HepG2 (cell line): ENCODE results near the gene HBQ1. TPM values are rescaled to one million over a fixed set of nuclear protein-coding genes. Genes with fewer than 3 reads are reported as not detected.

Experiments
- ATAC-seq: fragments of 200-7000 bp; cut with Tn5 transposase; 3 replicates; pipeline ENCODE4 v1.9.1; 2020; ENCODE audit warnings: mild to moderate bottlenecking, moderate library complexity
- BruUV-seq: library from RNA; stranded (reverse); fragments of 400-500 nt; replicated peaks from 2 replicates; lab custom pipeline; 2021; lab: Mats Ljungman, UMichigan
- CTCF ChIA-PET: fragments of 300-600 bp; formaldehyde crosslinking; extraction: SDS; loops from one replicate; lab custom pipeline; 2021; ENCODE audit warnings: low total read pairs, inconsistent platforms, low intra/inter-chr PET ratio; lab: Yijun Ruan, JAX
- POLR2A ChIA-PET: fragments of 350-600 bp; sonication (Branson Sonifier 250); formaldehyde crosslinking; loops from one replicate; lab custom pipeline; 2020; ENCODE audit warnings: antibody characterized with exemption, inconsistent platforms; lab: Yijun Ruan, JAX
- DNase-seq: peaks from one replicate; pipeline ENCODE4 v3.0.0-alpha.2; 2015; ENCODE audit warnings: low spot score
- FAIRE-seq: peaks from 3 replicates; lab custom pipeline; 2011; peaks lifted over from hg19 to GRCh38; lab: Jason Lieb, UNC
- H2AFZ ChIP-seq: one replicate; pipeline ENCODE4 v1.6.1; 2011; ENCODE audit warnings: low read length, inconsistent platforms
- H3K27ac ChIP-seq: fragments of 300-600 bp; 3 replicates; pipeline ENCODE4 v1.8.0; 2011; ENCODE audit warnings: mixed run types, mild to moderate bottlenecking, mixed read lengths, low read length, inconsistent platforms; ENCODE audit not compliant: insufficient read depth; ENCODE audit errors: extremely low read length
- H3K27me3 ChIP-seq, 2 experiments: fragments of 200-600 bp in 1 of 2; 2 replicates in 1 of 2; 3 replicates in 1 of 2; pipeline versions ENCODE4 v1.6.0 to v1.8.0; 2011; ENCODE audit warnings: low read length in 2 of 2, mild to moderate bottlenecking in 2 of 2, moderate library complexity in 2 of 2, inconsistent platforms in 1 of 2; ENCODE audit not compliant: insufficient read depth in 2 of 2, control insufficient read depth in 1 of 2
- H3K36me3 ChIP-seq, 2 experiments: fragments of 200-600 bp in 1 of 2; replicated peaks in 1 of 2; 2 replicates in 1 of 2; 3 replicates in 1 of 2; pipeline versions ENCODE4 v1.5.1 to v1.8.0; 2011; ENCODE audit warnings: low read length in 2 of 2, inconsistent platforms in 1 of 2; ENCODE audit not compliant: insufficient read depth in 2 of 2, control insufficient read depth in 1 of 2
- H3K4me1 ChIP-seq: 2 replicates; pipeline ENCODE4 v1.5.1; 2012; ENCODE audit warnings: low read length, inconsistent platforms; ENCODE audit not compliant: insufficient read depth
- H3K4me2 ChIP-seq: 2 replicates; pipeline ENCODE4 v1.6.0; 2011; ENCODE audit warnings: low read depth, low read length, inconsistent platforms
- H3K4me3 ChIP-seq, 3 experiments: fragments of 200-600 bp in 1 of 3; sonication (generic), shearing (Covaris generic) in 1 of 3; replicated peaks in 1 of 3; 2 replicates each; pipeline ENCODE4 v1.5.1; 2011 to 2016; ENCODE audit warnings: low read length in 3 of 3, inconsistent platforms in 2 of 3, low read depth in 2 of 3, mild to moderate bottlenecking in 2 of 3, control low read depth in 1 of 3, mixed read lengths in 1 of 3; ENCODE audit not compliant: insufficient read depth in 1 of 3
- H3K79me2 ChIP-seq: one replicate; pipeline ENCODE4 v1.6.1; 2011; ENCODE audit warnings: low read length, inconsistent platforms; ENCODE audit not compliant: insufficient read depth
- H3K9ac ChIP-seq: 2 replicates; pipeline ENCODE4 v1.6.0; 2011; ENCODE audit warnings: mild to moderate bottlenecking, low read depth, low read length, inconsistent platforms; ENCODE audit not compliant: insufficient read depth
- H3K9me3 ChIP-seq: 2 replicates; pipeline ENCODE4 v1.5.1; 2012; ENCODE audit warnings: mild to moderate bottlenecking, low read length
- H4K20me1 ChIP-seq: 2 replicates; pipeline ENCODE4 v1.6.0; 2011; ENCODE audit warnings: inconsistent platforms, mild to moderate bottlenecking, low read length, moderate library complexity; ENCODE audit not compliant: insufficient read depth
- ARID4A ChIP-seq: sonication (generic); formaldehyde crosslinking; IDR thresholded peaks from 2 replicates; pipeline ENCODE4 v1.5.0; 2020; ENCODE audit warnings: mild to moderate bottlenecking, missing genetic modification reagents, borderline replicate concordance
- ATRX ChIP-seq: sonication (generic); formaldehyde crosslinking; IDR thresholded peaks from 2 replicates; pipeline ENCODE4 v1.4.0; 2020; ENCODE audit warnings: missing genetic modification reagents, borderline replicate concordance
- IRF2 ChIP-seq: IDR thresholded peaks from 2 replicates; pipeline ENCODE4 v1.6.1; 2018; ENCODE audit warnings: missing genetic modification reagents, missing compliant biosample characterization
- NCOA1 ChIP-seq: sonication (generic); formaldehyde crosslinking; IDR thresholded peaks from 2 replicates; pipeline ENCODE4 v1.9.0; 2021; ENCODE audit warnings: missing genetic modification reagents
- NFATC3 ChIP-seq: sonication (generic); formaldehyde crosslinking; IDR thresholded peaks from 2 replicates; pipeline ENCODE4 v1.5.1; 2020; ENCODE audit warnings: mild to moderate bottlenecking, missing genetic modification reagents
- PITX1 ChIP-seq: sonication (generic); formaldehyde crosslinking; IDR thresholded peaks from 2 replicates; pipeline ENCODE4 v1.5.1; 2020; ENCODE audit warnings: mild to moderate bottlenecking, missing genetic modification reagents
- RBFOX2 ChIP-seq: fragments of 200-400 bp; formaldehyde crosslinking; IDR thresholded peaks from 2 replicates; pipeline ENCODE4 v1.6.1; 2017; ENCODE audit warnings: low read depth, mild to moderate bottlenecking, low read length
- SAFB2 ChIP-seq: sonication (generic); formaldehyde crosslinking; IDR thresholded peaks from 2 replicates; pipeline ENCODE4 v1.5.1; 2020; ENCODE audit warnings: missing genetic modification reagents, low read depth, mild to moderate bottlenecking, borderline replicate concordance
- SNAI1 ChIP-seq: sonication (generic); formaldehyde crosslinking; IDR thresholded peaks from 2 replicates; pipeline ENCODE4 v1.5.0; 2020; ENCODE audit warnings: mild to moderate bottlenecking, missing genetic modification reagents, borderline replicate concordance
- SRY ChIP-seq: sonication (generic); formaldehyde crosslinking; IDR thresholded peaks from 2 replicates; pipeline ENCODE4 v1.8.0; 2022; ENCODE audit warnings: mild to moderate bottlenecking, missing genetic modification reagents
- THAP11 ChIP-seq: IDR thresholded peaks from 2 replicates; pipeline ENCODE4 v1.6.1; 2016; ENCODE audit warnings: missing biosample characterization, missing genetic modification reagents
- ZNF274 ChIP-seq: sonication (generic); formaldehyde crosslinking; IDR thresholded peaks from 2 replicates; pipeline ENCODE4 v1.5.1; 2020; ENCODE audit warnings: mild to moderate bottlenecking, missing genetic modification reagents
- ZNF275 ChIP-seq: sonication (generic); formaldehyde crosslinking; IDR thresholded peaks from 2 replicates; pipeline ENCODE4 v1.8.0; 2022; ENCODE audit warnings: missing genetic modification reagents, mild to moderate bottlenecking, inconsistent platforms, borderline replicate concordance
- ZNF282 ChIP-seq: fragments of 450-650 bp; IDR thresholded peaks from 2 replicates; pipeline ENCODE4 v1.6.1; 2018; ENCODE audit not compliant: partially characterized antibody
- ZNF331 ChIP-seq: sonication (generic); formaldehyde crosslinking; IDR thresholded peaks from 2 replicates; pipeline ENCODE4 v1.4.0; 2020; ENCODE audit warnings: missing genetic modification reagents
- ZNF775 ChIP-seq: sonication (generic); formaldehyde crosslinking; IDR thresholded peaks from 2 replicates; pipeline ENCODE4 v1.4.0; 2020; ENCODE audit warnings: missing genetic modification reagents, mild to moderate bottlenecking, moderate library complexity, borderline replicate concordance
- ZNF878 ChIP-seq: sonication (generic); formaldehyde crosslinking; IDR thresholded peaks from 2 replicates; pipeline ENCODE4 v1.8.1; 2023; ENCODE audit warnings: mild to moderate bottlenecking, missing genetic modification reagents, moderate library complexity
- WGBS: methylation state at CpG from one replicate; pipeline ENCODE4 v1.1.6; 2017; ENCODE audit warnings: low lambda C conversion rate; 5-methylcytosine and 5-hydroxymethylcytosine counted together
- in situ Hi-C: cut with HindIII; loops from 2 replicates; pipeline ENCODE4 v1.10.0; 2017; ENCODE audit warnings: low pct_unique_long_range_greater_than_20kb; ENCODE audit not compliant: extremely low pct_ligation_motif_present
- intact Hi-C: fragments of 100-400 bp; cut with micrococcal nuclease; formaldehyde crosslinking; loops from one replicate; pipeline ENCODE4 v1.10.0; 2022; ENCODE audit not compliant: unreplicated experiment
- polyA plus RNA-seq, 8 experiments: library from polyadenylated mRNA; depleted of rRNA in 3 of 8; stranded (reverse) in 7 of 8; unstranded in 1 of 8; fragments of >200 nt; fragmentation: Illumina TruSeq in 4 of 8; extraction: Trizol in 4 of 8; gene quantifications; 2 replicates each; pipeline versions ENCODE4 v1.2.1 to v1.2.3, GENCODE V29; 2011 to 2016; ENCODE audit warnings: low read depth in 4 of 8, missing spikeins in 1 of 8, mixed read lengths in 1 of 8; ENCODE audit not compliant: insufficient read depth in 1 of 8
- total RNA-seq, 5 experiments: library from RNA; depleted of rRNA; stranded (reverse); fragments of >200 nt; fragmentation: Illumina TruSeq; extraction: Trizol; gene quantifications; 2 replicates each; pipeline ENCODE4 v1.2.3, GENCODE V29; 2016; ENCODE audit warnings: low read depth in 1 of 5
- TF ChIP-seq, protein P1 (sequence below): sonication (generic); formaldehyde crosslinking; IDR thresholded peaks from 2 replicates; pipeline ENCODE4 v1.4.0; 2020; ENCODE audit warnings: missing genetic modification reagents

The HBQ1 gene
- total and polyA plus RNA-seq, 2 of the 13 experiments (the other 11 are each of a cell fraction or from before 2014, with no cell fraction given), result 4.9 to 7.4 TPM

GRCh38 chr16:167122-167690 lies 13.1 kb upstream of the HBQ1 start:
- H3K79me2 ChIP-seq, result no peaks in the 10 kb centered on the region
- ChIA-PET POLR2A (no interaction called here), CTCF (no interaction called here)
- ATAC-seq (no peak), DNase-seq (no peak), FAIRE-seq (no peak)
- no peak overlapping the region for H2AFZ ChIP-seq
- H3K4me3 ChIP-seq, result no peak overlapping the region
- no peak overlapping the region for H3K4me2 ChIP-seq
- peaks cover 23 to 48% of the 10 kb centered on the region in 2 experiments for H3K27me3 ChIP-seq
- H3K9me3 ChIP-seq, result no peaks in the 10 kb centered on the region
- 18% methylated on average over 11 of the region's 11 CpGs for WGBS
- no peaks in the 10 kb centered on the region for H3K36me3 ChIP-seq
- in situ Hi-C loops (no loop called here), intact Hi-C loops (no loop called here)
- H3K4me1 ChIP-seq, result peaks cover 33% of the 10 kb centered on the region
- no peak overlapping the region for H3K9ac ChIP-seq
- peaks cover 3% of the 10 kb centered on the region; the same call in 1 of the 2 replicates for H4K20me1 ChIP-seq
- no TSS peak for BruUV-seq
- no peak overlapping the region for H3K27ac ChIP-seq
- TF ChIP-seq SAFB2 (CRISPR knock-in tag) (no peak), ARID4A (CRISPR knock-in tag) (no peak), ZNF775 (no peak), ZNF275 (CRISPR knock-in tag) (no peak), IRF2 (CRISPR knock-in tag) (no peak), RBFOX2 (no peak), ZNF282 (no peak), ZNF331 (CRISPR knock-in tag) (no peak), NCOA1 (CRISPR knock-in tag) (no peak), SRY (CRISPR knock-in tag) (no peak), SNAI1 (CRISPR knock-in tag) (no peak), NFATC3 (CRISPR knock-in tag) (no peak), ZNF274 (CRISPR knock-in tag) (no peak), ZNF878 (CRISPR knock-in tag) (no peak), PITX1 (CRISPR knock-in tag) (no peak), ATRX (no peak), THAP11 (CRISPR knock-in tag) (no peak)
- TF ChIP-seq, protein P1, sequence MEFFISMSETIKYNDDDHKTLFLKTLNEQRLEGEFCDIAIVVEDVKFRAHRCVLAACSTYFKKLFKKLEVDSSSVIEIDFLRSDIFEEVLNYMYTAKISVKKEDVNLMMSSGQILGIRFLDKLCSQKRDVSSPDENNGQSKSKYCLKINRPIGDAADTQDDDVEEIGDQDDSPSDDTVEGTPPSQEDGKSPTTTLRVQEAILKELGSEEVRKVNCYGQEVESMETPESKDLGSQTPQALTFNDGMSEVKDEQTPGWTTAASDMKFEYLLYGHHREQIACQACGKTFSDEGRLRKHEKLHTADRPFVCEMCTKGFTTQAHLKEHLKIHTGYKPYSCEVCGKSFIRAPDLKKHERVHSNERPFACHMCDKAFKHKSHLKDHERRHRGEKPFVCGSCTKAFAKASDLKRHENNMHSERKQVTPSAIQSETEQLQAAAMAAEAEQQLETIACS, result no peak
